GM12878 (cell line): Measurements from ENCODE around the gene KIF3A. TPM values are rescaled to one million over a fixed set of nuclear protein-coding genes. Genes with fewer than 3 reads are reported as not detected.

Experiments used
- ATAC-seq: fragments of 200-7000 bp; cut with Tn5 transposase; 3 replicates; pipeline ENCODE4 v1.9.1; 2020; ENCODE audit warnings: mild to moderate bottlenecking, moderate library complexity
- BruUV-seq: library from RNA; stranded (reverse); fragments of 400-500 nt; replicated peaks from 2 replicates; lab custom pipeline; 2021; lab: Mats Ljungman, UMichigan
- CTCF ChIA-PET: fragments of 300-600 bp; sonication (Branson Sonifier 250); formaldehyde crosslinking; extraction: SDS; loops from one replicate; lab custom pipeline; 2021; ENCODE audit warnings: inconsistent platforms; lab: Yijun Ruan, JAX
- POLR2A ChIA-PET: fragments of 350-600 bp; formaldehyde crosslinking; extraction: SDS; loops from one replicate; lab custom pipeline; 2021; ENCODE audit warnings: inconsistent platforms; lab: Charles Lee
- RAD21 ChIA-PET: fragments of 300-600 bp; sonication (Branson Sonifier 250); formaldehyde crosslinking; loops from one replicate; lab custom pipeline; 2023; ENCODE audit warnings: antibody characterized with exemption; ENCODE audit not compliant: unreplicated experiment; lab: Charles Lee
- SMC1A ChIA-PET: fragments of 300-600 bp; sonication (Branson Sonifier 250); formaldehyde crosslinking; loops from one replicate; lab custom pipeline; 2023; ENCODE audit not compliant: unreplicated experiment, uncharacterized antibody; lab: Charles Lee
- DNase-seq: peaks from one replicate; pipeline ENCODE4 v3.0.0-alpha.2; 2011; ENCODE audit warnings: low read depth, low spot score
- FAIRE-seq: peaks from 3 replicates; lab custom pipeline; 2011; peaks lifted over from hg19 to GRCh38; lab: Jason Lieb, UNC
- H2AFZ ChIP-seq: 2 replicates; pipeline ENCODE4 v1.6.0; 2011; ENCODE audit warnings: low read depth, low read length, control low read depth; ENCODE audit not compliant: control insufficient read depth
- H3K27ac ChIP-seq: 2 replicates; pipeline ENCODE4 v1.5.1; 2011; ENCODE audit warnings: control low read depth; ENCODE audit not compliant: control insufficient read depth, insufficient read depth
- H3K27me3 ChIP-seq, 2 experiments: replicated peaks in 1 of 2; 2 replicates each; pipeline versions ENCODE4 v1.6.0 to v1.6.1; 2011; ENCODE audit warnings: low read length in 1 of 2; ENCODE audit not compliant: control insufficient read depth in 2 of 2, insufficient read depth in 2 of 2
- H3K36me3 ChIP-seq, 2 experiments: 2 replicates each; pipeline ENCODE4 v1.5.1; 2011; ENCODE audit warnings: low read length in 1 of 2; ENCODE audit not compliant: control insufficient read depth in 2 of 2, insufficient read depth in 2 of 2
- H3K4me1 ChIP-seq: 2 replicates; pipeline ENCODE4 v1.6.1; 2011; ENCODE audit warnings: mild to moderate bottlenecking, low read length, moderate library complexity, mixed read lengths; ENCODE audit not compliant: control insufficient read depth, insufficient read depth
- H3K4me2 ChIP-seq: 2 replicates; pipeline ENCODE4 v1.6.0; 2011; ENCODE audit warnings: control low read depth; ENCODE audit not compliant: control insufficient read depth, insufficient read depth
- H3K4me3 ChIP-seq: fragments of 200-600 bp; sonication (generic); 2 replicates; pipeline ENCODE4 v1.5.1; 2016
- H3K79me2 ChIP-seq: 2 replicates; pipeline ENCODE4 v1.6.0; 2011; ENCODE audit warnings: low read length; ENCODE audit not compliant: control insufficient read depth, insufficient read depth
- H3K9ac ChIP-seq: 2 replicates; pipeline ENCODE4 v1.8.0; 2011; ENCODE audit warnings: low read length, control low read depth, mixed read lengths; ENCODE audit not compliant: control insufficient read depth, insufficient read depth
- H3K9me3 ChIP-seq: replicated peaks from 3 replicates; pipeline ENCODE4 v1.5.1; 2011; ENCODE audit warnings: mild to moderate bottlenecking, low read length; ENCODE audit not compliant: control insufficient read depth, insufficient read depth
- H4K20me1 ChIP-seq: 2 replicates; pipeline ENCODE4 v1.6.0; 2011; ENCODE audit not compliant: control insufficient read depth, insufficient read depth
- BRCA1 ChIP-seq: IDR thresholded peaks from 2 replicates; pipeline ENCODE4 v1.6.1; 2011; ENCODE audit warnings: low read depth, low read length, improper control_type of control experiment
- CEBPB ChIP-seq, 2 experiments: fragments of 150-350 bp in 1 of 2; IDR thresholded peaks; 2 replicates each; pipeline ENCODE4 v1.6.1; 2012 to 2014; ENCODE audit warnings: low read depth in 2 of 2, low read length in 2 of 2, borderline replicate concordance in 1 of 2, inconsistent platforms in 1 of 2
- CTCF ChIP-seq, 3 experiments: IDR thresholded peaks in 2 of 3; conservative IDR thresholded peaks in 1 of 3; 2 replicates each; pipeline ENCODE4 v1.5.1; 2011; ENCODE audit warnings: low read depth in 3 of 3, low read length in 3 of 3, mild to moderate bottlenecking in 3 of 3, control low read depth in 2 of 3, moderate library complexity in 2 of 3, inconsistent platforms in 1 of 3, mixed read lengths in 1 of 3; ENCODE audit not compliant: control insufficient read depth in 2 of 3, insufficient read depth in 1 of 3; ENCODE audit errors: extremely low read depth in 1 of 3
- IKZF2 ChIP-seq, 2 experiments: fragments of 450-650 bp; IDR thresholded peaks; 2 replicates each; pipeline ENCODE4 v1.6.1; 2017; ENCODE audit warnings: mild to moderate bottlenecking in 2 of 2, moderate library complexity in 2 of 2
- IRF3 ChIP-seq: fragments of 450-650 bp; IDR thresholded peaks from 2 replicates; pipeline ENCODE4 v1.6.1; 2014; ENCODE audit warnings: mild to moderate bottlenecking
- MYC ChIP-seq: IDR thresholded peaks from 2 replicates; pipeline ENCODE4 v1.6.1; 2011; ENCODE audit warnings: mild to moderate bottlenecking, low read length, moderate library complexity, inconsistent platforms; ENCODE audit not compliant: insufficient read depth, insufficient replicate concordance, insufficient read length, severe bottlenecking
- NRF1 ChIP-seq: conservative IDR thresholded peaks from 2 replicates; pipeline ENCODE4 v1.6.1; 2011; ENCODE audit warnings: mild to moderate bottlenecking, low read depth, low read length, improper control_type of control experiment
- RFX5 ChIP-seq: IDR thresholded peaks from 2 replicates; pipeline ENCODE4 v1.6.1; 2011; ENCODE audit warnings: low read depth, low read length, improper control_type of control experiment
- SMAD1 ChIP-seq: fragments of 450-650 bp; IDR thresholded peaks from 2 replicates; pipeline ENCODE4 v1.6.1; 2018; ENCODE audit warnings: mild to moderate bottlenecking, low read depth; ENCODE audit not compliant: partially characterized antibody
- SREBF1 ChIP-seq: IDR thresholded peaks from 2 replicates; pipeline ENCODE4 v1.6.1; 2012; ENCODE audit warnings: mild to moderate bottlenecking, low read length
- USF2 ChIP-seq: IDR thresholded peaks from 2 replicates; pipeline ENCODE4 v1.6.1; 2011; ENCODE audit warnings: low read depth, low read length, improper control_type of control experiment, borderline replicate concordance
- ZNF622 ChIP-seq: fragments of 450-650 bp; IDR thresholded peaks from 2 replicates; pipeline ENCODE4 v1.6.1; 2017; ENCODE audit warnings: mild to moderate bottlenecking, inconsistent platforms
- WGBS: methylation state at CpG from one replicate; pipeline ENCODE4 v1.1.6; 2016; ENCODE audit warnings: low lambda C conversion rate; ENCODE audit not compliant: insufficient replicate concordance, insufficient coverage; ENCODE audit errors: missing lambda C conversion rate; 5-methylcytosine and 5-hydroxymethylcytosine counted together
- in situ Hi-C: fragments of 300-500 bp; cut with MboI; formaldehyde crosslinking; loops from 9 replicates; pipeline ENCODE4 v1.14.3; 2018; ENCODE audit warnings: mixed read lengths
- intact Hi-C: fragments of 100-400 bp; cut with micrococcal nuclease; formaldehyde crosslinking; loops from one replicate; pipeline ENCODE4 v1.14.2; 2022; ENCODE audit not compliant: unreplicated experiment
- polyA plus RNA-seq, 11 experiments: library from polyadenylated mRNA; depleted of rRNA in 4 of 11; unstranded in 6 of 11; stranded (reverse) in 5 of 11; fragments of >200 nt; fragmentation: Nextera tagmentation in 4 of 11; fragmentation: Illumina TruSeq in 1 of 11; extraction: Ambion mirVana in 4 of 11; extraction: Trizol in 1 of 11; gene quantifications; 1 replicate in 1 of 11; 2 replicates in 10 of 11; pipeline versions ENCODE4 v1.2.1 to v1.2.3, GENCODE V29; 2011 to 2016; ENCODE audit warnings: inconsistent platforms in 2 of 11, missing spikeins in 2 of 11, low read depth in 1 of 11
- total RNA-seq, 4 experiments: library from RNA; depleted of rRNA in 3 of 4; stranded (reverse); fragments of >200 nt in 3 of 4; fragmentation: Illumina TruSeq in 1 of 4; extraction: Trizol in 1 of 4; gene quantifications; 2 replicates each; pipeline versions ENCODE4 v1.2.1 to v1.2.3, GENCODE V29; 2013 to 2021

KIF3A gene
- total and polyA plus RNA-seq, 10 of the 15 experiments (the other 5 are each of a cell fraction or from before 2014, with no cell fraction given): 2.7 to 36.5 (median 10.0) TPM

GRCh38 chr5:132779961-132780360 is 42.6 kb upstream of the KIF3A start (continued):
- no peak for TF ChIP-seq IRF3
- TF ChIP-seq, all 136 proteins: peak for 0

GRCh38 chr5:132778856-132779255 is 41.5 kb upstream of the KIF3A start:
- ATAC-seq: no peak
- no peak for FAIRE-seq
- RAD21 ChIA-PET: interaction anchor here (1.2 to 2.5 kb wide), 5 partner anchors 23 to 42 kb away, joined by 3 to 9 read pairs (median 8); partner anchors contain the start of gene KIF3A

More at GRCh38 chr5:132778856-132779255, 41.5 kb upstream of the KIF3A start:
- H3K4me1 ChIP-seq: peaks cover 7% of the 10 kb centered on the region
- 92% methylated on average over 5 of the region's 5 CpGs for WGBS
- H2AFZ ChIP-seq: no peak overlapping the region
- no peak for TF ChIP-seq CTCF (IDR thresholded peaks at IDR 0.05 in 2 of 3, conservative IDR thresholded peaks at IDR 0.05 in 1 of 3; ENCODE audit: control insufficient read depth in 2 of 3, extremely low read depth in 1 of 3, insufficient read depth in 1 of 3, low read depth in 3 of 3, low read length in 3 of 3)
- no peak for TF ChIP-seq BRCA1
- no peak for TF ChIP-seq MYC
- no peak for TF ChIP-seq USF2
- no peak for TF ChIP-seq CEBPB (IDR thresholded peaks at IDR 0.05; ENCODE audit: borderline replicate concordance in 1 of 2, low read depth in 2 of 2, low read length in 2 of 2)
- no peak for TF ChIP-seq SMAD1
- TF ChIP-seq SREBF1: no peak
- no peak for TF ChIP-seq IKZF2 (IDR thresholded peaks at IDR 0.05)
- TF ChIP-seq ZNF622: no peak
- TF ChIP-seq NRF1: no peak
- no peak for TF ChIP-seq RFX5
- DNase-seq: no peak
- H3K9me3 ChIP-seq: no peaks in the 10 kb centered on the region
- in situ Hi-C loops: no loop called here
- no TSS peak for BruUV-seq
- POLR2A ChIA-PET: interaction anchor here (0.5 to 7.2 kb wide), 6 partner anchors 11 to 107 kb away, joined by 3 to 56 read pairs (median 6); no protein-coding TSS in a partner anchor
- peaks cover 9% of the 10 kb centered on the region for H3K79me2 ChIP-seq
- H4K20me1 ChIP-seq: no peaks in the 10 kb centered on the region
- no peak overlapping the region for H3K27ac ChIP-seq
- intact Hi-C loops: no loop called here
- H3K4me3 ChIP-seq: no peak overlapping the region
- no peak overlapping the region for H3K9ac ChIP-seq
- CTCF ChIA-PET: interaction anchor here (0.6 to 1.7 kb wide), 3 partner anchors 28 to 65 kb away, joined by 3 to 7 read pairs (median 3); no protein-coding TSS in a partner anchor
- H3K36me3 ChIP-seq: no peaks in the 10 kb centered on the region
- H3K4me2 ChIP-seq: no peak overlapping the region
- SMC1A ChIA-PET: interaction anchor here (0.6 to 7.5 kb wide), 7 partner anchors 8 to 88 kb away, joined by 3 to 88 read pairs (median 7); partner anchors contain the start of genes CCNI2 and UQCRQ
- H3K27me3 ChIP-seq: no peaks in the 10 kb centered on the region
